Epithelial cell of proximal tubule (primary cell): ENCODE data around the gene AOPEP. TPM values are rescaled to one million over a fixed set of nuclear protein-coding genes. Genes with fewer than 3 reads are reported as not detected.
A peak's percentile ranks its signal among the peaks of the same experiment; 100 is the strongest.

Experiments
- DNase-seq: peaks from one replicate; pipeline ENCODE4 v3.0.0-alpha.2; 2011; ENCODE audit warnings: low read depth
- H3K4me3 ChIP-seq: 2 replicates; pipeline ENCODE4 v1.5.1; 2011; ENCODE audit warnings: low read depth, mild to moderate bottlenecking, low read length
- CTCF ChIP-seq: conservative IDR thresholded peaks from 2 replicates; pipeline ENCODE4 v1.5.1; 2012; ENCODE audit warnings: low read depth, mild to moderate bottlenecking, low read length
- total RNA-seq: library from RNA; depleted of rRNA; stranded (reverse); fragments of >200 nt; gene quantifications from 2 replicates; pipeline ENCODE4 v1.2.3, GENCODE V29; 2015

AOPEP gene
- total RNA-seq, 1 donor from 2014 or later: 27.0 TPM

- no peak for TF ChIP-seq CTCF
- no peak for DNase-seq
- no peak overlapping the region for H3K4me3 ChIP-seq
Observed at GRCh38 chr9:94699715-94700373, 26.7 kb upstream of the AOPEP start.

GRCh38 chr9:94700445-94700844, 26.1 kb upstream of the AOPEP start:
- DNase-seq: no peak
- no peak overlapping the region for H3K4me3 ChIP-seq
- no peak for TF ChIP-seq CTCF

- peak; percentile 44 for DNase-seq
- no peak overlapping the region for H3K4me3 ChIP-seq
- no peak for TF ChIP-seq CTCF
Observed at GRCh38 chr9:94703488-94704140, 22.9 kb upstream of the AOPEP start.

GRCh38 chr9:94705162-94705702, 21.3 kb upstream of the AOPEP start:
- DNase-seq: no peak
- no peak overlapping the region for H3K4me3 ChIP-seq
- no peak for TF ChIP-seq CTCF

- H3K4me3 ChIP-seq: no peak overlapping the region
- TF ChIP-seq CTCF: no peak
- no peak for DNase-seq
Observed at GRCh38 chr9:94706922-94707321, 19.6 kb upstream of the AOPEP start.

- TF ChIP-seq CTCF: no peak
- no peak for DNase-seq
- no peak overlapping the region for H3K4me3 ChIP-seq
Observed at GRCh38 chr9:94713436-94714215, 12.9 kb upstream of the AOPEP start.
